Measurements from ENCODE around the gene LPP.

LPP gene

GRCh38 chr3:188673646-188674186 is 519.8 kb downstream of the LPP start:
- no peak overlapping the region for H3K4me3 ChIP-seq (ENCODE audit: control insufficient read depth, low read depth, low read length)
- no peak for TF ChIP-seq CTCF (IDR thresholded peaks at IDR 0.05; ENCODE audit: control insufficient read depth, insufficient read depth, low read depth, low read length, missing control alignments)
- peak; percentile 78 for DNase-seq (ENCODE audit: low read depth)

- DNase-seq (ENCODE audit: low read depth) = no peak
- no peak overlapping the region for H3K4me3 ChIP-seq (ENCODE audit: control insufficient read depth, low read depth, low read length)
- TF ChIP-seq CTCF (IDR thresholded peaks at IDR 0.05; ENCODE audit: control insufficient read depth, insufficient read depth, low read depth, low read length, missing control alignments) = no peak
Measured at GRCh38 chr3:188674595-188674994, 520.6 kb downstream of the LPP start.

GRCh38 chr3:188677344-188677743 is 523.4 kb downstream of the LPP start:
- no peak for TF ChIP-seq CTCF (IDR thresholded peaks at IDR 0.05; ENCODE audit: control insufficient read depth, insufficient read depth, low read depth, low read length, missing control alignments)
- H3K4me3 ChIP-seq (ENCODE audit: control insufficient read depth, low read depth, low read length) = no peak overlapping the region
- no peak for DNase-seq (ENCODE audit: low read depth)

- TF ChIP-seq CTCF (IDR thresholded peaks at IDR 0.05; ENCODE audit: control insufficient read depth, insufficient read depth, low read depth, low read length, missing control alignments) = no peak
- DNase-seq (ENCODE audit: low read depth) = peak; percentile 4
- no peak overlapping the region for H3K4me3 ChIP-seq (ENCODE audit: control insufficient read depth, low read depth, low read length)
Measured at GRCh38 chr3:188680189-188680588, 526.2 kb downstream of the LPP start.

- no peak for DNase-seq (ENCODE audit: low read depth)
- no peak for TF ChIP-seq CTCF (IDR thresholded peaks at IDR 0.05; ENCODE audit: control insufficient read depth, insufficient read depth, low read depth, low read length, missing control alignments)
- H3K4me3 ChIP-seq (ENCODE audit: control insufficient read depth, low read depth, low read length) = no peak overlapping the region
Measured at GRCh38 chr3:188680605-188681004, 526.6 kb downstream of the LPP start.

GRCh38 chr3:188682316-188682715 is 528.4 kb downstream of the LPP start:
- TF ChIP-seq CTCF (IDR thresholded peaks at IDR 0.05; ENCODE audit: control insufficient read depth, insufficient read depth, low read depth, low read length, missing control alignments) = no peak
- H3K4me3 ChIP-seq (ENCODE audit: control insufficient read depth, low read depth, low read length) = no peak overlapping the region
- DNase-seq (ENCODE audit: low read depth) = no peak

All from AG09309 (cell line).